Measurements from ENCODE around the gene YWHAQ. TPM values are rescaled to one million over a fixed set of nuclear protein-coding genes. Genes with fewer than 3 reads are reported as not detected.

The YWHAQ gene
- total RNA-seq, 1 donor from 2014 or later, result 175 TPM

DNA sequence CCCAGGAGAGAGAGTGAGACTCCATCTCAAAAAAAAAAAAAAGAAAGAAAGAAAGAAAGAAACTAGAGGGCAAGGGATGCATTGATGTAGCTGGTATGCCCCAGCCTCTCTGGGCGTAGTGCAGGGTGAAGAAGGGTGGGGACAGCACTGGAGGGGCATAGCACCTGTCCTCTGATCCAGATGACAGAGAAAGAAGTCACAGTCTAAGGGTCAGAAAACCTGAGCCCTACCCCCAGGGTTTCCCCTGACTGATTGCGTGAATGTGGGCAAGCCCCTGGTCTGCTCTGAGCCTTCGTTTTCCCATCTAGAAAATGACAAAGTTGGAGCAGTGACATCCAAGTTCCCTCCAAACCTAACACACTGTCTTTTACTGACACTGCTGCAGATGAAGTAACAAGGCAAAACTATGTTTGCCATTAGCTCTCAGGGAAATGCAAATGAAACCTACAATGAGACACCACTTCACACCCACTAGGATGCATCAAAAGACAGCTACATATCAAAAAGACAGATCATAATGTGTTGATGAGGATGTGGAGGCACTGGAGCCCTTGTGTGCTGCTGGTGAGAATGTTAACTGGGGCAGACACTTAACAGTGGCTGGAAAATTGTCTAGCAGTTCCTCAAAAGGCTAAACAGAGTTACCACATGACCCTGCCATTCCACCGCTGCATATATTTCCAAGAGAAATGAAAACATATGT lies 19.5 kb upstream of the YWHAQ start:
- Histone ChIP-seq H3K27me3 (ENCODE audit: low read depth) (no peaks in the 10 kb centered on the region), H3K36me3 (no peaks in the 10 kb centered on the region), H3K4me1 (no peaks in the 10 kb centered on the region), H3K27ac (no peak overlapping the region), H3K9me3 (no peaks in the 10 kb centered on the region), H3K4me3 (no peak overlapping the region)
- TF ChIP-seq, protein P1, sequence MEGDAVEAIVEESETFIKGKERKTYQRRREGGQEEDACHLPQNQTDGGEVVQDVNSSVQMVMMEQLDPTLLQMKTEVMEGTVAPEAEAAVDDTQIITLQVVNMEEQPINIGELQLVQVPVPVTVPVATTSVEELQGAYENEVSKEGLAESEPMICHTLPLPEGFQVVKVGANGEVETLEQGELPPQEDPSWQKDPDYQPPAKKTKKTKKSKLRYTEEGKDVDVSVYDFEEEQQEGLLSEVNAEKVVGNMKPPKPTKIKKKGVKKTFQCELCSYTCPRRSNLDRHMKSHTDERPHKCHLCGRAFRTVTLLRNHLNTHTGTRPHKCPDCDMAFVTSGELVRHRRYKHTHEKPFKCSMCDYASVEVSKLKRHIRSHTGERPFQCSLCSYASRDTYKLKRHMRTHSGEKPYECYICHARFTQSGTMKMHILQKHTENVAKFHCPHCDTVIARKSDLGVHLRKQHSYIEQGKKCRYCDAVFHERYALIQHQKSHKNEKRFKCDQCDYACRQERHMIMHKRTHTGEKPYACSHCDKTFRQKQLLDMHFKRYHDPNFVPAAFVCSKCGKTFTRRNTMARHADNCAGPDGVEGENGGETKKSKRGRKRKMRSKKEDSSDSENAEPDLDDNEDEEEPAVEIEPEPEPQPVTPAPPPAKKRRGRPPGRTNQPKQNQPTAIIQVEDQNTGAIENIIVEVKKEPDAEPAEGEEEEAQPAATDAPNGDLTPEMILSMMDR (IDR thresholded peaks at IDR 0.05), result no peak
- DNase-seq, result no peak
- intact Hi-C loops (cut with DNase I), result no loop called here
- no peak for ATAC-seq

DNA sequence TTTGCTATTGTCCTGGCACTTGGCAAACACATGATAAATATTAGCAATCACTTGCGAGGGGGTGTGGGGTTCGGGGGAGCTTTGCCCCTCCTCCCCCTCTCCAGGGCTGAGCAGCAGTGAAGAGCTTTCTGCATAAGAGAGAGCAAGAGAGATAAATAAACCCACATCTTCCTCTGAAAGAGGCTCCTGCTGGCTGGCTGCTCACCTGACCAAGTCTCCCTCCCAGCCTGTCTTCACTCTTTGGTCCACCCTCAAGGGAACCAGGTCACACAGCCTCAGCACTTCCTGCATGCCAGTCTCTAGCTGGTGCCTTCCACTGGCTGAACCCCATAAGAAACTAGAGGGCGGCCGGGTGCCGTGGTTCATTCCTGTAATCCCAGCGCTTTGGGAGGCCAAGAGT lies 18.5 kb upstream of the YWHAQ start:
- no peak for DNase-seq
- Histone ChIP-seq H3K4me3 (no peak overlapping the region), H3K4me1 (no peaks in the 10 kb centered on the region), H3K36me3 (no peaks in the 10 kb centered on the region), H3K9me3 (no peaks in the 10 kb centered on the region), H3K27ac (no peak overlapping the region), H3K27me3 (ENCODE audit: low read depth) (no peaks in the 10 kb centered on the region)
- intact Hi-C loops (cut with DNase I), result no loop called here
- ATAC-seq, result no peak
- TF ChIP-seq, protein P1 (IDR thresholded peaks at IDR 0.05), result no peak

DNA sequence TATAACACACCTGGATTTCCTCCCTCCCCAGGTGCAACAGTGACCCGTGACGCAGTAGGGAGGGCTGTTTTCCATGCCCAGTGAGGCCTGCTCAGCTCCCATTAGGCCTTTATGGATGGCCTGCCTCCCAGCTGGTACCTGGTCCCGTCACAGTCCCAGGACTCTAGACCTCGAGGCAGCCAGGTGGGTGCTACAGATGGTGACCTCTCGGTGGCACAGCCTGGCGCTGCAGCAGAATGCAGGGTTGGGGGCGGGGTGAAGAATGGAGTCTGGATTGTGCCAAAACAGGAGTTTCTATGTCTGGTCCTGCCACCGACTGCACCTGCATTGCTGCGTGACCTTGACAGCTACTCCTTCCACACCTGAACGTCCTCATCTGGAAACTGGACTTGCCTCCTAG lies 18.0 kb upstream of the YWHAQ start:
- no peak for DNase-seq
- intact Hi-C loops (cut with DNase I), result no loop called here
- Histone ChIP-seq H3K4me3 (no peak overlapping the region), H3K27me3 (ENCODE audit: low read depth) (no peaks in the 10 kb centered on the region), H3K27ac (no peak overlapping the region), H3K9me3 (no peaks in the 10 kb centered on the region), H3K4me1 (no peaks in the 10 kb centered on the region), H3K36me3 (no peaks in the 10 kb centered on the region)
- TF ChIP-seq, protein P1 (IDR thresholded peaks at IDR 0.05), result no peak
- ATAC-seq, result no peak

DNA sequence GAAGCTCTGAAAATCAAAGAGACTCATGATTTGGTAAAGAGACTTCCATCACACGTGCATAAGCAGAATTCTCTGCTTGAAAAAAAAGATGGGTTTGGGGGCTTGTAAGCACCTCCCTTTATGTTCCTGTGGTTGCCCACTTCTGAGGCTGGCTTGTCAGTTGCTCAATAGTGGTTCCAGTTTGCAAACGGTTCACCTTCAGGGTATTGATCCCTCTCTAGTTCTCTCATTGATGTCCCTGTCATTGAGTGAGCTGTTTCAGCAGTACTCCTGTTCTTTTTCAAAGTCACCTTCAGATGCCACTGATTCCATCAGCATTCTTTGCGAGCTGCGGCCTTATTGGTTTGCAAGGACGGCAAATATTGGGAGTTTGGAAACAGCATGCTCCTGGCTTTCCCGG lies 17.1 kb upstream of the YWHAQ start:
- no peak for DNase-seq
- intact Hi-C loops (cut with DNase I), result no loop called here

DNA sequence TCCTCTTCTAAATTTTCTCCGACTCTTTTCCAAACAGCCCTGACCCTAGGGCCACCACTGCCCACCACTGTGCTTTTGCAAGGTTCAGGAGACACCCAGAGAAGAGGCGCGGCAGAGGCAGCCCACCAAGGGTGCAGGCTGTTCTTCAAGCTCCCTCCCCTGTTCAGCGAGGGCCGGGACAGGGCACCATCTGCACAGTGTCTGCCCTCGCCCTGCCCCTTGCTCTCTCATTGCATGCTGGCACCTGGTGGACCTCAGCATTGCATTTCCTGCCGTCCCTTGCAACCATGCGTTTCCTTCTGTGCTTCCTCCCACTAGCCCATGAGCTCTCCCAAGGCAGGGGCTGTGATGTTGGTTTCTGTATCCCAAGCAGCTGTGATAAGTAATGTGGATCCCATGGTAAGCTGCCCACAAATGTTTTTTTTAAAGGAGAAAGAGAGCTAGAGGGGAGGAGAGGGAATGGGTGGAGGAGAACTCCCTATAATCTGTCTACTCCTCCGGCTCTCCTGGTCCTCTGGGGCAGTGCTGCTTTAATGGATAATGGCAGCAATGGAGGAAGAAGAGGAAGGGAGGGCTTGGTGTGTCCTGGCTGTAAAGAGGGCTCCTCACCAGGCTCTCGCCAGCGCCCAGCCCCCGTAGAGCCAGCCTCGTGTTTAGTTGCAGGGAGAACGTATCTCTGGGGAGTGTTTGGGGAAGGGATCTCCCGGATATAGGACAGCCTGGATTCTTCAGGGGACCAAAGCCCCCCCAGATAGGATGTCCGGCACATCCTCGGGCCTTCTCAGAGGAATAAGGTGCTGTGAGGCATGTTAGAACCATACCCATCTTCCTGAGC lies 15.6 kb upstream of the YWHAQ start:
- no peaks in the 10 kb centered on the region for H3K4me1 ChIP-seq
- no peak for DNase-seq
- ATAC-seq, result no peak
- intact Hi-C loops (cut with DNase I), result no loop called here
- TF ChIP-seq, protein P1 (IDR thresholded peaks at IDR 0.05), result no peak
- H3K4me3 ChIP-seq, result no peak overlapping the region
- no peaks in the 10 kb centered on the region for H3K27me3 ChIP-seq (ENCODE audit: low read depth)
- no peaks in the 10 kb centered on the region for H3K9me3 ChIP-seq
- no peaks in the 10 kb centered on the region for H3K36me3 ChIP-seq
- H3K27ac ChIP-seq, result no peak overlapping the region

More for the DNA sequence above, 17.1 kb upstream of the YWHAQ start:
- TF ChIP-seq, protein P1 (IDR thresholded peaks at IDR 0.05), result no peak
- ATAC-seq, result no peak
- H3K27ac ChIP-seq, result no peak overlapping the region
- H3K9me3 ChIP-seq, result no peaks in the 10 kb centered on the region
- no peaks in the 10 kb centered on the region for H3K36me3 ChIP-seq
- no peaks in the 10 kb centered on the region for H3K4me1 ChIP-seq
- no peak overlapping the region for H3K4me3 ChIP-seq
- H3K27me3 ChIP-seq (ENCODE audit: low read depth), result no peaks in the 10 kb centered on the region
